Hepatocyte (in vitro differentiated cells): ENCODE measurements around the gene TIFAB. TPM values are rescaled to one million over a fixed set of nuclear protein-coding genes. Genes with fewer than 3 reads are reported as not detected.
"Not testable (repeated sequence)": the region's sequence is repeated elsewhere in the genome, so short reads cannot be mapped to it uniquely, and the experiment has no call there.

Source experiments
- DNase-seq: peaks from one replicate; pipeline ENCODE4 v3.0.0-alpha.2; 2016; ENCODE audit warnings: low spot score
- H2AFZ ChIP-seq: fragments of 200-600 bp; sonication (generic); 2 replicates; pipeline ENCODE4 v1.6.0; 2016; ENCODE audit warnings: antibody characterized with exemption, mild to moderate bottlenecking
- H3K27ac ChIP-seq: fragments of 200-600 bp; sonication (generic); 2 replicates; pipeline ENCODE4 v1.5.1; 2016; ENCODE audit warnings: mild to moderate bottlenecking
- H3K27me3 ChIP-seq: fragments of 200-600 bp; sonication (generic); 2 replicates; pipeline ENCODE4 v1.6.1; 2016
- H3K36me3 ChIP-seq: fragments of 200-600 bp; sonication (generic); replicated peaks from 2 replicates; pipeline ENCODE4 v1.5.1; 2016; ENCODE audit warnings: low read depth; ENCODE audit not compliant: insufficient read depth
- H3K4me1 ChIP-seq: fragments of 200-600 bp; sonication (generic); 2 replicates; pipeline ENCODE4 v1.5.1; 2016; ENCODE audit warnings: mild to moderate bottlenecking, moderate library complexity; ENCODE audit not compliant: insufficient read depth
- H3K4me2 ChIP-seq: fragments of 200-600 bp; sonication (generic); 2 replicates; pipeline ENCODE4 v1.6.0; 2016
- H3K4me3 ChIP-seq: fragments of 200-600 bp; sonication (generic); 2 replicates; pipeline ENCODE4 v1.5.1; 2016; ENCODE audit warnings: mild to moderate bottlenecking
- H3K79me2 ChIP-seq: fragments of 200-600 bp; sonication (generic); 2 replicates; pipeline ENCODE4 v1.6.0; 2017; ENCODE audit warnings: mild to moderate bottlenecking
- H3K9me2 ChIP-seq: fragments of 200-600 bp; sonication (generic); replicated peaks from 2 replicates; pipeline ENCODE4 v1.6.0; 2017; ENCODE audit warnings: mild to moderate bottlenecking; ENCODE audit not compliant: insufficient read depth
- H3K9me3 ChIP-seq: fragments of 200-600 bp; sonication (generic); 2 replicates; pipeline ENCODE4 v1.5.1; 2016; ENCODE audit warnings: low read depth, mild to moderate bottlenecking
- H4K20me1 ChIP-seq: fragments of 200-600 bp; sonication (generic); 2 replicates; pipeline ENCODE4 v1.6.0; 2016; ENCODE audit warnings: mild to moderate bottlenecking; ENCODE audit not compliant: insufficient read depth, poor library complexity, severe bottlenecking
- CTCF ChIP-seq: fragments of 200-600 bp; sonication (generic); IDR thresholded peaks from 2 replicates; pipeline ENCODE4 v1.5.1; 2016; ENCODE audit warnings: antibody characterized with exemption, mild to moderate bottlenecking; ENCODE audit not compliant: poor library complexity
- EZH2 ChIP-seq: fragments of 200-600 bp; sonication (generic); IDR thresholded peaks from 2 replicates; pipeline ENCODE4 v1.6.1; 2016; ENCODE audit warnings: antibody characterized with exemption, mild to moderate bottlenecking, borderline replicate concordance
- EZH2phosphoT487 ChIP-seq: fragments of 200-600 bp; sonication (generic); IDR thresholded peaks from one replicate; pipeline ENCODE4 v1.6.1; 2018; ENCODE audit warnings: antibody characterized with exemption, mild to moderate bottlenecking, low read depth, moderate library complexity; ENCODE audit not compliant: unreplicated experiment, severe bottlenecking
- WGBS: methylation state at CpG from one replicate; pipeline ENCODE4 v1.1.6; 2016; ENCODE audit warnings: low lambda C conversion rate; ENCODE audit errors: missing lambda C conversion rate; 5-methylcytosine and 5-hydroxymethylcytosine counted together
- polyA plus RNA-seq: library from polyadenylated mRNA; unstranded; fragments of >200 nt; fragmentation: Nextera tagmentation; extraction: Ambion mirVana; gene quantifications from 2 replicates; pipeline ENCODE4 v1.2.1, GENCODE V29; 2016
- total RNA-seq: library from RNA; depleted of rRNA; stranded (reverse); fragments of >200 nt; gene quantifications from 2 replicates; pipeline ENCODE4 v1.2.3, GENCODE V29; 2014

TIFAB gene, protein sequence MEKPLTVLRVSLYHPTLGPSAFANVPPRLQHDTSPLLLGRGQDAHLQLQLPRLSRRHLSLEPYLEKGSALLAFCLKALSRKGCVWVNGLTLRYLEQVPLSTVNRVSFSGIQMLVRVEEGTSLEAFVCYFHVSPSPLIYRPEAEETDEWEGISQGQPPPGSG
- not detected in 2 replicates for total RNA-seq
- polyA plus RNA-seq, result not detected in 2 replicates

GRCh38 chr5:135452321-135453030, at the start of gene TIFAB:
TSS of gene TIFAB (minus strand) at chr5:135452351. CDS start at chr5:135449939, 2,412 bp downstream.
- Histone ChIP-seq H3K4me1 (no peaks in the 10 kb centered on the region), H3K27me3 (no peaks in the 10 kb centered on the region), H3K9me2 (no peaks in the 10 kb centered on the region), H3K36me3 (no peaks in the 10 kb centered on the region), H3K4me2 (no peak within 1 kb of the TSS), H4K20me1 (no peaks in the 10 kb centered on the region), H3K9me3 (no peaks in the 10 kb centered on the region), H3K4me3 (no peak within 1 kb of the TSS), H3K79me2 (no peaks in the 10 kb centered on the region), H2AFZ (no peak within 1 kb of the TSS), H3K27ac (no peak within 1 kb of the TSS)
- TF ChIP-seq CTCF, result no peak
- no peak for TF ChIP-seq EZH2phosphoT487
- TF ChIP-seq EZH2, result no peak
- no peak for DNase-seq
- WGBS, result 86% methylated on average over 10 of the region's 10 CpGs

GRCh38 chr5:135498637-135498995, 46.5 kb upstream of the TIFAB start:
- H4K20me1 ChIP-seq, result no peaks in the 10 kb centered on the region
- DNase-seq, result no peak
- no peaks in the 10 kb centered on the region for H3K9me3 ChIP-seq
- H2AFZ ChIP-seq, result no peak overlapping the region
- WGBS, result 75% methylated on average over 2 of the region's 2 CpGs
- H3K27me3 ChIP-seq, result peaks cover 44% of the 10 kb centered on the region
- no peak overlapping the region for H3K4me3 ChIP-seq
- H3K79me2 ChIP-seq, result no peaks in the 10 kb centered on the region
- H3K36me3 ChIP-seq, result no peaks in the 10 kb centered on the region
- TF ChIP-seq EZH2phosphoT487 (no peak), EZH2 (no peak), CTCF (no peak)
- H3K9me2 ChIP-seq, result no peaks in the 10 kb centered on the region
- H3K4me2 ChIP-seq, result no peak overlapping the region
- no peaks in the 10 kb centered on the region for H3K4me1 ChIP-seq
- H3K27ac ChIP-seq, result no peak overlapping the region

- H3K9me2 ChIP-seq, result no peaks in the 10 kb centered on the region
- no peak overlapping the region for H2AFZ ChIP-seq
- 72% methylated on average over 8 of the region's 8 CpGs for WGBS
- H3K27me3 ChIP-seq, result peaks cover 40% of the 10 kb centered on the region
- no peak overlapping the region for H3K4me2 ChIP-seq
- H3K9me3 ChIP-seq, result no peaks in the 10 kb centered on the region
- H3K4me1 ChIP-seq, result no peaks in the 10 kb centered on the region
- TF ChIP-seq EZH2phosphoT487, result no peak
- no peak for TF ChIP-seq CTCF
- TF ChIP-seq EZH2, result no peak
- H3K79me2 ChIP-seq, result no peaks in the 10 kb centered on the region
- no peak overlapping the region for H3K27ac ChIP-seq
- no peak overlapping the region for H3K4me3 ChIP-seq
- H3K36me3 ChIP-seq, result no peaks in the 10 kb centered on the region
- DNase-seq, result no peak
- no peaks in the 10 kb centered on the region for H4K20me1 ChIP-seq
These were observed 46.0 kb upstream of the TIFAB start for GRCh38 chr5:135497971-135498636.

- DNase-seq, H3K4me2 ChIP-seq, H3K36me3 ChIP-seq, H3K79me2 ChIP-seq, H3K9me2 ChIP-seq, H3K27ac ChIP-seq, H4K20me1 ChIP-seq, H3K4me3 ChIP-seq, H3K9me3 ChIP-seq, H2AFZ ChIP-seq: not testable (repeated sequence)
- Histone ChIP-seq H3K4me1 (peaks cover 12% of the 10 kb centered on the region), H3K27me3 (peaks cover 57% of the 10 kb centered on the region)
- WGBS, result 76% methylated on average over 4 of the region's 4 CpGs
These were observed 43.4 kb upstream of the TIFAB start for GRCh38 chr5:135495531-135495930.
